Erythroblast (primary cell): ENCODE results near the gene ADCY1.

Experiments used
- DNase-seq, 2 experiments: peaks; one replicate each; lab custom pipeline; 2025; lab: John Stamatoyannopoulos, UW
- GATA1 ChIP-seq: IDR thresholded peaks from 2 replicates; pipeline ENCODE4 v1.6.1; 2011; ENCODE audit warnings: low read depth, mild to moderate bottlenecking, control low read depth, low read length, moderate library complexity
- POLR2A ChIP-seq: IDR thresholded peaks from 2 replicates; pipeline ENCODE4 v1.6.1; 2011; ENCODE audit warnings: mild to moderate bottlenecking, low read length

Gene ADCY1

GRCh38 chr7:45569290-45569685 is 4.9 kb upstream of the ADCY1 start:
- no peak for TF ChIP-seq POLR2A
- no peak for TF ChIP-seq GATA1
- no peak for DNase-seq

GRCh38 chr7:45570797-45571196 is 3.4 kb upstream of the ADCY1 start:
- TF ChIP-seq POLR2A (no peak), GATA1 (no peak)
- no peak for DNase-seq

GRCh38 chr7:45573204-45573603 is 964 bp upstream of the ADCY1 start:
- DNase-seq = no peak
- TF ChIP-seq POLR2A (no peak), GATA1 (no peak)

DNA sequence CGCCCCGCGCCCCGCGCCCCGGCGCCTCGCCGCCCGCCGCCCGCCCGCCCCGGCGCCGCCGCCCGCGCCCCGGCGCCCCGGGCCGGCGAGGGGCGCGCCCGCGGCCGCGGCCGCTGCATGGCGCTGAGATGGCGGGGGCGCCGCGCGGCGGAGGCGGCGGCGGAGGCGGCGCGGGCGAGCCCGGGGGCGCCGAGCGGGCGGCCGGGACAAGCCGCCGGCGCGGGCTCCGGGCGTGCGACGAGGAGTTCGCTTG is 174 bp downstream of the ADCY1 start:
- no peak for TF ChIP-seq POLR2A
- TF ChIP-seq GATA1 = no peak
- DNase-seq = no peak

DNA sequence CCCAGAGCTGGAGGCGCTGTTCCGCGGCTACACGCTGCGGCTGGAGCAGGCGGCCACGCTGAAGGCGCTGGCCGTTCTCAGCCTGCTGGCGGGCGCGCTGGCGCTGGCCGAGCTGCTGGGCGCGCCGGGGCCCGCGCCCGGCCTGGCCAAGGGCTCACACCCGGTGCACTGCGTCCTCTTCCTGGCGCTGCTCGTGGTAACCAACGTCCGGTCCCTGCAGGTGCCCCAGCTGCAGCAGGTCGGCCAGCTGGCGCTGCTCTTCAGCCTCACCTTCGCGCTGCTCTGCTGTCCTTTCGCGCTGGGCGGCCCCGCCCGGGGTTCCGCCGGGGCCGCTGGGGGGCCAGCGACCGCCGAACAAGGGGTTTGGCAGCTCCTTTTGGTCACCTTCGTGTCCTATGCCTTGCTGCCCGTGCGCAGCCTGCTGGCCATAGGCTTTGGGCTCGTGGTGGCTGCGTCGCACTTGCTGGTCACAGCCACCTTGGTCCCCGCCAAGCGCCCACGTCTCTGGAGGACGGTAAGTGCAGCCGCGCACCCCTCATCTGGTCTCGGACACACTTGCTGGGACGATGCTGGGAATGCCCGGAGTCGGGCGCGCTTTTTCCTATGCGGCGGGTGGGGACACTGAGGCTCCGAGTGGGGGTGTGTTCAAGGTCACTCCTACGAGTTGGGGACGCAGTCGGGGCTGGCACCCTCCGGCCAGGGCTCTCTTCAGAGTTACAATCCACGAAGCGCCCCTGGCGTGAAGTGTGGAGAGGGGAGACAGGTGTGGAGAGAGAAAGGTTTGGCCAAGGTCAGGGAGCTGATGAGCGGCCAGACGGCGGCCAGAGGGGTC is 717 bp downstream of the ADCY1 start:
- peak; percentile 52 to 63 for DNase-seq
- TF ChIP-seq POLR2A = no peak
- TF ChIP-seq GATA1 = no peak

DNA sequence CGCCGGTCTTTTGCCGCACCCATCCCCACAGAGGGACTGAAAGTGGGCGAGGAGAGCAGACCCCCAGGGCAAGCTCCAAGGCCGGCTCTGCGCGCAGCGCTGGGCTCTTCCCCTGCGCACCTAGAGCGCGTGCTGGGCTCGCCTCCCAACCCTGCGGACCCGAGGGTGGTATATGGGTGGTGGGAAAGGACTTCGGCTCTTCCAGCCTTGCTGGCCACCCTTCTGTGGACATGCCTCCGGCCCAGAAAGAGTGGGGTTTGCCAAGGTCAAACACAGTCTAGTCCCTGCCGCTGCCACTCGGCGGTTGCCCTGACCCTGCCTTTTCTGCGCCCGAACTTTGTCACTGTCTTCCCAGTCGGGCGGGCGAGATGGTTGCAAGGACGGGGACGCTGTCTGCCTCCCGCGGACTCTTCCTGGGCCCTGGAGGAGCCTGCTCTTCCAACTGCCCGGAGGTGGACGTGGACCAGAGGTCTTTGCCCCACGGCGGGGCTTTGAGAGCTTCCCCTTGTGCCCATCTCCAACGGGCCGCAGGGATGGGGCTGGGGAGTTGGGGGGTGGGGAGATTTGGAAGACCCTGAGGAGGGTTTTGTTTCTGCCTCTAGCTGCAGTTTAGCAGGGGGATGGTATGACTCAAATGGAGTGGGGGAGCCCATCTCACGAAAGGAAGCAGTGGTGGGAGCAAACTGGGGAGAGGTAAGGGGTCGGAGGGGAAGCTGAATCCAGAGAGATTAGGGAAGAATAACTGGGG is 1.5 kb downstream of the ADCY1 start:
- DNase-seq = no peak
- no peak for TF ChIP-seq POLR2A
- TF ChIP-seq GATA1 = no peak

- DNase-seq = no peak
- TF ChIP-seq GATA1 = no peak
- TF ChIP-seq POLR2A = no peak
These were observed 2.2 kb downstream of the ADCY1 start for GRCh38 chr7:45576249-45576929.

DNA sequence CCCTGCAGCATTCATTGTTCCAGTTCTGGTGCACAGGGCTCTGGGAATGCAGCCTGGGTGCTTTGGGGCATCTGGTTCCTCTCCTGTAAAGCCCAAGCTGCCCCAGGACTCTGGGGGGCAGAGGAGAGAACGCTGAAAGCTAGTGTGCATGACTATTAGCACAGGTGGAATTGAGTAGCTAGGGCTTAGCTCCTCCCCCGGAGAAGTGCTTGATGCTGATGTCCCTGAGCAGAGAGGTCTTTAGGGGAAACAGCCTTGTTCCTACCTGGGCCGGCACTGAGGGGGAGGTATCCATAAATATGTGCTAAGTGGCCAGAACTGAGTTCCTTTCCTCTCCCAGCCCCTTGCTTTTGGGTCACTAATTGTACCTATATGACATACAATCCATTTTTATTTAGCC is 3.9 kb downstream of the ADCY1 start:
- TF ChIP-seq GATA1 (no peak), POLR2A (no peak)
- DNase-seq = no peak

- DNase-seq = no peak
- TF ChIP-seq GATA1 (no peak), POLR2A (no peak)
These were observed 4.3 kb downstream of the ADCY1 start for GRCh38 chr7:45578467-45578866.

- TF ChIP-seq POLR2A (no peak), GATA1 (no peak)
These were observed 5.2 kb downstream of the ADCY1 start for GRCh38 chr7:45579391-45579801.

DNA sequence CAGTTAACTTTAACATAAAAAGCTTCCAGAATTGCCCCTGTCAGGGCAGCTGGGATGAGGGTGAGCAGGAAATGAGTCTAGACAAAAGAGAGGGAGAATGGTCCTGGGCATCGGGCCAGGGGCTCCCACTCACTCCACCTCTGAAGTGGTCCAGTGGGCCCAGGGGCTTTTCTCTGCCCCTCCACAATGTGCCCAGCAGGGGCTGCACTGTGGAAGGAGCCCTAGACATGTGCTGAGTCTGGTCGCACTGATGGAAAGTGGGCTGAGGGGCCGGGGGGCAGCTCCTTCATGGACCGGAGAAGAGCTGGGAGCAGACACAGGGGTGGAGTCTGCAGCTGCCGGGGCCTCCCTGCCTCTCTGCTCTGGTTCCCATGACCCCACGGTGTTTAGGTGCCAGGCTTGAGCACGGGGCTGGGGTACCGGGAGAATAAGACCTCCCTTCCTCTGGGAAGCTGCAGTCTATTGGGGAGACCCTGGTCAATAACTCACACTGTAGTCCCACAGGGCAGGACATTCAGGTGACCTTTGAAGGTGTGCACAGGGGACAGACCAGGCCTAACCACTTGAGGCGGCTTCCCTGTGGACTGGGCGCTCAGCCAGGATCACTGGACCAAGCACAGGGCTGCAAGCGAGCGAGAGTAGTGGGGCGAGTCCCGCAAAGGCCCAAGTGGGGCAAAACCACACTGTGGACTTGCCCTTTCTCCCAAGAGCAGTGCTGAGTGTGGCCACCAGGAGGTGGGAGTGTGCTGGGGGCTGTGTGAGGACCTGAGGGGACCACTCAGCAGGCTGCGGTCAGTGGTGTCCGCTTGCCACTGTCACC is 6.1 kb downstream of the ADCY1 start:
- peak in 1 of 2 experiments; percentile 4 for DNase-seq
- TF ChIP-seq GATA1 = no peak

More at GRCh38 chr7:45579391-45579801, 5.2 kb downstream of the ADCY1 start:
- no peak for DNase-seq

DNA sequence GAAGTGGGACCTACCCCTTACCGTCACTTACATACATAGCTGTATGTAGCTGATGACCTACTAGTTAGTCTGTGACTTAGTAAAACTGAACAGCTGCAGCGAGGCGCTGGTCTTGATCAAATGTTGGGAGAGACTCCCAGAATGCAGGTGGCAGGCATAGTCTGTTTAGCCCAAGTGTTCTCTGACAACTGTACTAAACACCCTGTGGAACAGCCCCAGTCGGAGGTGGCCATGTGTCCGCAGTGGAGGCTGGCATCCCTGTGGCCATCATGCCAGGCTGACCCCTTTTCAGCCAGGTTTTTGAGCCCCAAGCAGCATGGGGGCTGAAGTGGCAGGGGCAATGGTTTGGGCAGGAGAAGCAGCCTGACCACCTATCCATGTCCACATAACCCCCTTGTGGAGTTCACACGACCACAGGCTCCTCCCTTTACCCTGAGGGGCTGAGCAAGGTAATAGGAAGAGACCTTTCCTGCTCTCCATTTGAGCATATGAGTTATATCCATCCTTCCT is 7.2 kb downstream of the ADCY1 start:
- no peak for TF ChIP-seq GATA1
- TF ChIP-seq POLR2A = no peak
- DNase-seq = no peak

DNA sequence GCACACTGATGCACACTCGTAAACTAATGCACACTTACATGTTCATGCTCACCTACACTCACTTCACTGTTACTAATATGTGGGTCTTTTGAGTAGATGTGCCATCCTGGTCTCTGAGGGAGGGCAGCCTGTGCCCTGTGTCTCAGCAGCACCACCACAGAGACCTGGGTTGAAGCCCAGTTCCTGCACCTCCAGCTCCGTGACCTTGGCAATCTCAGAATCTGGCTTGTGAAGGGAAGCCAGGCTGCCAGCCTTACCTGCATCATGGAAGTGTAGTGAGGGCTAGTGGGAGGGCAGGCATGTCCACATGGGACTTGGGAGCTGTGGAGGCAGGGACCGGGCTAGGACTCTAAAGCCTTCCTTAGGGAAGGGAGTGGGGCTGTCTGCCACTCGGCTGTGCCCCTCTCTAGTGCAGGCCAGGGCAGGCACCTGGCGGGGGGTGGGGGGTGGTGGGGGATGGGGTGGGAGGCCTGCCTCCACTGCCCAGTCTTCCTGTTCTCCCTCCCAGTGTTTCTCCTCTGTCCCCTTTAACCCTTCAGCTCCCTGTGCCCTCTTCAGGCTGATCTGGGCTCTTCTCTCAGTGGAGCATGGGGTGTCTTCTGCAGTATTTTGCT is 8.1 kb downstream of the ADCY1 start:
- DNase-seq = no peak
- TF ChIP-seq POLR2A = no peak
- no peak for TF ChIP-seq GATA1

DNA sequence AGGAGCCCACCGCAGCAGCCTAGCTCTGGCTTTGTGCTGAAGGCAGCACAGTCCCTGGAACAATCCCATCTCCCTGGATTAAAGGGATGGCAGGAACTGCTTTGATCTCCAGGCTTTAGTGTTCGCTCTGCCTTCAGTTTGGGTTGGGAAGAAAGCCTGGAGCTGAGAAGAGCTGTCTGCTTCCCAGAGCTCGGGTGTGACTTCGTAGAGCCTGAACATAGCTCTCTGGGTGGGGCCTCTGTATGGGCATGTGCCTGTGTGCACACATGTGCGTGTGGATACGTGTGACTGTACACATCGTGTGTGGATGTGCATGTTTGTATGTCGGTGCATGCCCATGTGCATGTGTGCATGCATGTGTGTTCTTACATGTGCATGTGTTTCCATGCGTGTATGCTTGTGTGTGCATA is 8.7 kb downstream of the ADCY1 start:
- no peak for DNase-seq

More for the DNA sequence above, 8.7 kb downstream of the ADCY1 start:
- no peak for TF ChIP-seq GATA1
- TF ChIP-seq POLR2A = no peak
